Loucy (cell line): ENCODE data around the gene PIP.
"Not testable (repeated sequence)": the region's sequence is repeated elsewhere in the genome, so short reads cannot be mapped to it uniquely, and the experiment has no call there.

Experiments
- CTCF ChIP-seq: fragments of 200-600 bp; sonication (generic); conservative IDR thresholded peaks from 2 replicates; pipeline ENCODE4 v1.5.1; 2014; ENCODE audit warnings: mild to moderate bottlenecking, antibody characterized with exemption, low read length
- EZH2phosphoT487 ChIP-seq: fragments of 200-600 bp; IDR thresholded peaks from 2 replicates; pipeline ENCODE4 v1.6.1; 2018; ENCODE audit warnings: antibody characterized with exemption, mild to moderate bottlenecking, moderate library complexity, borderline replicate concordance

- TF ChIP-seq CTCF, EZH2phosphoT487: not testable (repeated sequence)
These were observed 32.3 kb upstream of the PIP start for GRCh38 chr7:143099579-143099978.
